ENCODE measurements around the gene CLEC10A.

CLEC10A gene

DNA sequence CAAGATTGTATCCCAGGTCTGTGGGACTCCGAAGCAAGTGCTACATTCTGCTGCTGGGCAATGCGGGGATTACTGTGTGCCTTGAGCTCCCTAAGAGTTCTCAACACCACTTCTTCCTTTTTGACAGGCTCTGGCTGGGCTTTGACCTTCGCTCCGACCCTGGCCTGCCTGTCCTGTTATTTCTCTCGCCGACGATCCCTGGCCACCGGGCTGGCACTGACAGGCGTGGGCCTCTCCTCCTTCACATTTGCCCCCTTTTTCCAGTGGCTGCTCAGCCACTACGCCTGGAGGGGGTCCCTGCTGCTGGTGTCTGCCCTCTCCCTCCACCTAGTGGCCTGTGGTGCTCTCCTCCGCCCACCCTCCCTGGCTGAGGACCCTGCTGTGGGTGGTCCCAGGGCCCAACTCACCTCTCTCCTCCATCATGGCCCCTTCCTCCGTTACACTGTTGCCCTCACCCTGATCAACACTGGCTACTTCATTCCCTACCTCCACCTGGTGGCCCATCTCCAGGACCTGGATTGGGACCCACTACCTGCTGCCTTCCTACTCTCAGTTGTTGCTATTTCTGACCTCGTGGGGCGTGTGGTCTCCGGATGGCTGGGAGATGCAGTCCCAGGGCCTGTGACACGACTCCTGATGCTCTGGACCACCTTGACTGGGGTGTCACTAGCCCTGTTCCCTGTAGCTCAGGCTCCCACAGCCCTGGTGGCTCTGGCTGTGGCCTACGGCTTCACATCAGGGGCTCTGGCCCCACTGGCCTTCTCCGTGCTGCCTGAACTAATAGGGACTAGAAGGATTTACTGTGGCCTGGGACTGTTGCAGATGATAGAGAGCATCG lies 41.8 kb downstream of the CLEC10A start:
- DNase-seq (ENCODE audit: low spot score): no peak

DNA sequence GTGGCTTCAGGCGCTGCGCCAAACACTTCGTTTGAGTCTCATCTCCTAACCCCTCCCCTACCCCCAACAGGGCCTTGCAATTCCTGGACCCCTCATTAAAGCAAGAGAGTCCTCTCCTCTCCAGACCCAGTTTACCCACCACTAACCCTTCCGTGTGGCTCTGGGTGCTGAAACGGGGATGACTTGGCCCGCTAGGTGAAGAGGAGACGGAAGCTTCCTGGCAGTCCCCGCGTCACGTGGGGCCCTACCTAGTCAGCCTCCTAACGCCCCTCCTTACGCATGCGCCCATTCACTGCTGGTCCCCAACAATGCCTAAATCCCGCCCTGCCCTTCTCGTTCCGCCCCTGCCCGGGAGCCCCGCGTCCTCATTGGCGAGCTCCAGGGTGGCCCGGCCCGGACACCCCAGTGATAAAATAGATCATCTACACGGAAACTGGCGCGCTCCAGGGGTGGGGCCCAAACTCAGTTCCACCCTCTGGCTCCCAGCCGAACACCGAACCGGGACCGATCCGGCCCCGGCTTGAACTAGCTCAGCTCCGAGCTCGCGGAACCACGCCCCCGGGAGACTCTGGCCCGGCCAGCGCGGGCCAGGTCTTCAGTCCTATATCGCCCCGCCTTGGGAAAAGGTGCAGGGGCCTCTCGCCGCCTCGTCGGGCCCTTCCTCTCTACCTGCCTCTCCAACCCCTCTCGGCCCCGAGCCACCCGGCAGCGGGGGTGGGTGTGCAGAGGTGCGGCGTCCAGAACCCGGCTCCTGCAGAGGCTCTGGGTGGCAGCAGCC lies 44.3 kb downstream of the CLEC10A start, which contains the start of gene SLC16A13:
Gene SLC16A13 (plus strand): TSS at position 425 of the 778 bp plus-strand sequence. CDS start 368 bp downstream, outside the sequence.
- DNase-seq (ENCODE audit: low spot score): peak; percentile 99

GRCh38 chr17:7034955-7035590 lies 45.0 kb downstream of the CLEC10A start:
- no peak for DNase-seq (ENCODE audit: low spot score)

GRCh38 chr17:7029659-7030058 lies 50.4 kb downstream of the CLEC10A start:
- DNase-seq (ENCODE audit: low spot score): no peak

- DNase-seq (ENCODE audit: low spot score): no peak
Measured at GRCh38 chr17:7029096-7029495, 51.0 kb downstream of the CLEC10A start.

GRCh38 chr17:7027335-7027734 lies 52.7 kb downstream of the CLEC10A start:
- DNase-seq (ENCODE audit: low spot score): no peak

- DNase-seq (ENCODE audit: low spot score): no peak
Measured at GRCh38 chr17:7026471-7027115, 53.5 kb downstream of the CLEC10A start.

- no peak for DNase-seq (ENCODE audit: low spot score)
Measured at GRCh38 chr17:7025245-7025644, 54.8 kb downstream of the CLEC10A start.
